K562 (cell line): ENCODE results near the gene LRRC4. TPM values are rescaled to one million over a fixed set of nuclear protein-coding genes. Genes with fewer than 3 reads are reported as not detected.

ENCODE experiments used
- ATAC-seq: fragments of 200-7000 bp; cut with Tn5 transposase; 3 replicates; pipeline ENCODE4 v1.9.1; 2020; ENCODE audit warnings: moderate library complexity
- BruUV-seq: library from RNA; stranded (reverse); fragments of 400-500 nt; replicated peaks from 2 replicates; lab custom pipeline; 2021; lab: Mats Ljungman, UMichigan
- CTCF ChIA-PET: fragments of 300-600 bp; formaldehyde crosslinking; extraction: SDS; loops from one replicate; lab custom pipeline; 2021; ENCODE audit warnings: low intra/inter-chr PET ratio; lab: Yijun Ruan, JAX
- POLR2A ChIA-PET: fragments of 300-600, 350-650 bp; sonication (Branson Sonifier 250); formaldehyde crosslinking; extraction: SDS; loops from one replicate; lab custom pipeline; 2021; ENCODE audit warnings: antibody characterized with exemption, inconsistent platforms; lab: Yijun Ruan, JAX
- DNase-seq, 4 experiments: peaks; one replicate each; pipeline versions ENCODE4 v3.0.0 to v3.0.0-alpha.2; 2011 to 2018; ENCODE audit warnings: low spot score in 3 of 4, mixed read lengths in 3 of 4; ENCODE audit errors: extremely low read depth in 1 of 4
- FAIRE-seq: peaks from 2 replicates; lab custom pipeline; 2011; peaks lifted over from hg19 to GRCh38; lab: Jason Lieb, UNC
- H2AFZ ChIP-seq: 2 replicates; pipeline ENCODE4 v1.6.0; 2011; ENCODE audit warnings: low read depth, low read length, control low read depth, inconsistent platforms
- H3K27ac ChIP-seq: fragments of 200-600 bp; 3 replicates; pipeline ENCODE4 v1.8.0; 2011; ENCODE audit warnings: low read depth, mild to moderate bottlenecking, control low read depth, inconsistent platforms, low read length, moderate library complexity, mixed read lengths; ENCODE audit errors: extremely low read depth
- H3K27me3 ChIP-seq, 2 experiments: fragments of 300-600 bp in 1 of 2; 2 replicates in 1 of 2; 3 replicates in 1 of 2; pipeline versions ENCODE4 v1.6.0 to v1.8.0; 2011; ENCODE audit warnings: inconsistent platforms in 2 of 2, low read length in 2 of 2, mild to moderate bottlenecking in 1 of 2, mixed read lengths in 1 of 2, moderate library complexity in 1 of 2; ENCODE audit not compliant: control insufficient read depth in 2 of 2, insufficient read depth in 2 of 2
- H3K36me3 ChIP-seq: fragments of 300-600 bp; 3 replicates; pipeline ENCODE4 v1.8.0; 2011; ENCODE audit warnings: mild to moderate bottlenecking, low read length, inconsistent platforms; ENCODE audit not compliant: control insufficient read depth, insufficient read depth
- H3K4me1 ChIP-seq, 2 experiments: fragments of 200-600 bp in 1 of 2; replicated peaks in 1 of 2; 2 replicates in 1 of 2; 3 replicates in 1 of 2; pipeline versions ENCODE4 v1.5.1 to v1.8.0; 2011; ENCODE audit warnings: inconsistent platforms in 2 of 2, low read length in 2 of 2, mild to moderate bottlenecking in 1 of 2, mixed read lengths in 1 of 2, moderate library complexity in 1 of 2; ENCODE audit not compliant: control insufficient read depth in 2 of 2, insufficient read depth in 2 of 2
- H3K4me2 ChIP-seq: 2 replicates; pipeline ENCODE4 v1.6.1; 2011; ENCODE audit warnings: low read length, control low read depth, inconsistent platforms, mixed read lengths; ENCODE audit not compliant: insufficient read depth
- H3K4me3 ChIP-seq: fragments of 200-600 bp; sonication (generic), shearing (Covaris generic); 2 replicates; pipeline ENCODE4 v1.5.1; 2016; ENCODE audit warnings: control low read depth, inconsistent platforms
- H3K79me2 ChIP-seq: fragments of 200-600 bp; 3 replicates; pipeline ENCODE4 v1.8.0; 2011; ENCODE audit warnings: low read length, inconsistent platforms; ENCODE audit not compliant: control insufficient read depth, insufficient read depth
- H3K9ac ChIP-seq, 2 experiments: 2 replicates each; pipeline versions ENCODE4 v1.6.0 to v1.6.1; 2011; ENCODE audit warnings: low read depth in 2 of 2, low read length in 2 of 2, control low read depth in 1 of 2, inconsistent platforms in 1 of 2, mild to moderate bottlenecking in 1 of 2, mixed read lengths in 1 of 2; ENCODE audit not compliant: insufficient read depth in 1 of 2
- H3K9me1 ChIP-seq: one replicate; pipeline ENCODE4 v1.6.0; 2011; ENCODE audit warnings: inconsistent platforms, mild to moderate bottlenecking, low read length, moderate library complexity; ENCODE audit not compliant: control insufficient read depth, insufficient read depth
- H3K9me3 ChIP-seq: replicated peaks from 2 replicates; pipeline ENCODE4 v1.5.1; 2011; ENCODE audit warnings: low read depth, low read length, inconsistent platforms; ENCODE audit not compliant: control insufficient read depth, insufficient read depth
- H4K20me1 ChIP-seq: replicated peaks from 2 replicates; pipeline ENCODE4 v1.6.1; 2011; ENCODE audit warnings: low read length, inconsistent platforms, mixed read lengths; ENCODE audit not compliant: control insufficient read depth, insufficient read depth
- HMG20A ChIP-seq: fragments of 450-650 bp; formaldehyde crosslinking; conservative IDR thresholded peaks from 2 replicates; pipeline ENCODE4 v1.4.0; 2020; ENCODE audit warnings: mild to moderate bottlenecking, mixed read lengths
- KAT8 ChIP-seq: fragments of 450-650 bp; IDR thresholded peaks from 2 replicates; pipeline ENCODE4 v1.6.1; 2016; ENCODE audit warnings: low read depth, mild to moderate bottlenecking
- NFYB ChIP-seq: IDR thresholded peaks from 2 replicates; pipeline ENCODE4 v1.6.1; 2011; ENCODE audit warnings: mild to moderate bottlenecking, moderate library complexity; ENCODE audit not compliant: insufficient read length; ENCODE audit errors: extremely low read depth
- PTRF ChIP-seq: fragments of 450-650 bp; IDR thresholded peaks from 2 replicates; pipeline ENCODE4 v1.6.1; 2016; ENCODE audit warnings: mild to moderate bottlenecking, missing genetic modification characterization, missing compliant biosample characterization
- RFX1 ChIP-seq: fragments of 450-650 bp; IDR thresholded peaks from 2 replicates; pipeline ENCODE4 v1.6.1; 2016; ENCODE audit warnings: mild to moderate bottlenecking, moderate library complexity
- ZNF277 ChIP-seq: fragments of 250-450 bp; sonication (Bioruptor Pico); IDR thresholded peaks from 2 replicates; pipeline ENCODE4 v1.8.0; 2022; ENCODE audit warnings: inconsistent platforms, mild to moderate bottlenecking, moderate library complexity, borderline replicate concordance
- ZNF511 ChIP-seq: sonication (generic); formaldehyde crosslinking; IDR thresholded peaks from 2 replicates; pipeline ENCODE4 v1.8.0; 2022; ENCODE audit warnings: mild to moderate bottlenecking, missing genetic modification reagents
- WGBS: fragments of 100-300 bp; shearing (Covaris generic); methylation state at CpG from one replicate; pipeline ENCODE4 v1.1.6; 2016; ENCODE audit warnings: low coverage, mixed read lengths; ENCODE audit not compliant: insufficient coverage; ENCODE audit errors: missing lambda C conversion rate; 5-methylcytosine and 5-hydroxymethylcytosine counted together
- in situ Hi-C: fragments of 300-500 bp; cut with MboI; formaldehyde crosslinking; loops from 4 replicates; pipeline ENCODE4 v1.15.0; 2018; ENCODE audit warnings: inconsistent platforms, mixed read lengths
- intact Hi-C: fragments of 100-400 bp; cut with micrococcal nuclease; formaldehyde crosslinking; loops from 2 replicates; pipeline ENCODE4 v1.14.2; 2022
- polyA plus RNA-seq, 8 experiments: library from polyadenylated mRNA; depleted of rRNA in 4 of 8; stranded (reverse) in 5 of 8; unstranded in 3 of 8; fragments of >200 nt; fragmentation: Nextera tagmentation in 2 of 8; fragmentation: Illumina TruSeq in 1 of 8; extraction: Ambion mirVana in 2 of 8; extraction: Trizol in 1 of 8; gene quantifications; 2 replicates each; pipeline versions ENCODE4 v1.2.1 to v1.2.3, GENCODE V29; 2011 to 2014; ENCODE audit warnings: inconsistent platforms in 1 of 8, missing spikeins in 1 of 8
- total RNA-seq, 7 experiments: library from RNA; depleted of rRNA in 6 of 7; stranded (reverse); fragments of >200 nt in 6 of 7; fragmentation: Illumina TruSeq in 2 of 7; extraction: Trizol in 2 of 7; gene quantifications; 2 replicates each; pipeline versions ENCODE4 v1.2.1 to v1.2.3, GENCODE V29; 2011 to 2021; ENCODE audit warnings: low replicate concordance in 1 of 7

The LRRC4 gene
- total and polyA plus RNA-seq, 9 of the 15 experiments (the other 6 are each of a cell fraction or from before 2014, with no cell fraction given) = 0.04 to 0.11 TPM; not detected in 7

- ATAC-seq = no peak
- Histone ChIP-seq H2AFZ (no peak overlapping the region), H3K36me3 (peaks cover 61% of the 10 kb centered on the region), H3K9ac (no peak overlapping the region), H4K20me1 (no peaks in the 10 kb centered on the region), H3K9me1 (peaks cover 7% of the 10 kb centered on the region), H3K4me2 (no peak overlapping the region)
- BruUV-seq = no TSS peak
- intact Hi-C loops = no loop called here
- POLR2A ChIA-PET = interaction anchor here (0.7 to 1.4 kb wide), 4 partner anchors 10 to 178 kb away, joined by 3 to 5 read pairs (median 3); no protein-coding TSS in a partner anchor
- in situ Hi-C loops = no loop called here
- DNase-seq = no peak
- FAIRE-seq = no peak
- 0 out of 2 replicates have a peak, but pooled peaks have one; percentile 12 for TF ChIP-seq RFX1
- TF ChIP-seq ZNF277 (CRISPR knock-in tag) = peak; percentile 55; the same call in 1 of the 2 replicates
- no peak for TF ChIP-seq KAT8
- TF ChIP-seq, all 486 proteins: peak for 2
- Histone ChIP-seq H3K9me3 (peaks cover 12% of the 10 kb centered on the region), H3K4me3 (no peak overlapping the region), H3K27ac (no peak overlapping the region), H3K4me1 (peaks cover 3 to 8% of the 10 kb centered on the region in 2 experiments; a peak in 4 of 5 replicates), H3K27me3 (no peaks in the 10 kb centered on the region), H3K79me2 (peaks cover 4% of the 10 kb centered on the region; the same call in 1 of the 3 replicates)
- CTCF ChIA-PET = no interaction called here
- WGBS = 80% methylated on average over 6 of the region's 6 CpGs
Observed at GRCh38 chr7:128025380-128025779, 5.9 kb downstream of the LRRC4 start.

- Histone ChIP-seq H3K9ac (no peak overlapping the region), H4K20me1 (no peaks in the 10 kb centered on the region), H3K4me3 (no peak overlapping the region), H3K4me1 (peaks cover 0 to 8% of the 10 kb centered on the region in 2 experiments; a peak in 3 of 5 replicates), H2AFZ (no peak overlapping the region), H3K79me2 (peaks cover 4% of the 10 kb centered on the region; the same call in 1 of the 3 replicates), H3K9me3 (peaks cover 4% of the 10 kb centered on the region), H3K27me3 (no peaks in the 10 kb centered on the region), H3K4me2 (no peak overlapping the region), H3K27ac (no peak overlapping the region), H3K9me1 (peaks cover 7% of the 10 kb centered on the region), H3K36me3 (peaks cover 67% of the 10 kb centered on the region)
- BruUV-seq = no TSS peak
- intact Hi-C loops = no loop called here
- TF ChIP-seq NFYB (no peak), PTRF (tag) (no peak), ZNF511 (CRISPR knock-in tag) (no peak), HMG20A (CRISPR knock-in tag) (no peak)
- ATAC-seq = no peak
- CTCF ChIA-PET = no interaction called here
- FAIRE-seq = no peak
- POLR2A ChIA-PET = interaction anchor here (0.6 to 1.4 kb wide), 3 partner anchors 11 to 1696 kb away, joined by 3 to 5 read pairs (median 4); no protein-coding TSS in a partner anchor
- 98% methylated on average over 3 of the region's 3 CpGs for WGBS
- no peak for DNase-seq
- in situ Hi-C loops = no loop called here
Observed at GRCh38 chr7:128024151-128024550, 7.1 kb downstream of the LRRC4 start.
